ENCODE measurements around the gene TAF4.

TAF4 gene

DNA sequence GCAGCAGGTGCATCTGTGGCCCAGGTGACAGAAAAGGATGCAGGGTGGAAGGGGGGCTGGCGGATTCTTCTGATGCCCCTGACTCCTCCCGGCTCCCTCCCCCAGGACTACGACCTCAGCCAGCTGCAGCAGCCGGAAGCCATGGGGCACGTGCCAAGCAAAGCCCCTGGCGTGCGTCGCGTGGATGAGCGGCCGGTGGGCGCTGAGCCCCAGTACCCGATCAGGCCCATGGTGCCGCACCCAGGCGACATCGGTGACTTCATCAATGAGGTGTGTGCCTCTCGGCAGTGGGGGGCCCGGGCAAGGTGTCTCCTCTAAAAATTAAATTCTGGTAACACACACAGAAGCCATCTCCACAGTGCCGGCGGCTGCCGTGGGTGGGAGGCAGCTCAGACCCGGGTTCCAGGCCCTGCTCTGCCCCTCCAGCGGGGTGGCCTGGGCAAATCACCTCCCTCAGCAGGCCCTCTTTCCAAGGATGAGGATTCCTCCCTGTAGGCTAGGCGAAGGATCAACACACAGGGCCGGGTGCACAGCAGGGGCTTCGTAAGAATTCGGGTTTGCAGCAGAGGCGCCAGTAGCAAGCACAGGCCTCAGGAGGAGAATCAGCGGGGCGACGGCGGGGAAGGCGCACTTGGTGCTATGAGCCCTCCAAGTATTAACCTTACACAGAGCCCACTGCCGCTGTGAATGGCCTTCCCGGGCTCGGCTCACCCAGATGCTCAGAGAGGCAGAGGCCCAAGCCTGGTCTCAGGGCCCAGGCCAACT is 131.5 kb downstream of the TAF4 start:
- TF ChIP-seq, protein P1, sequence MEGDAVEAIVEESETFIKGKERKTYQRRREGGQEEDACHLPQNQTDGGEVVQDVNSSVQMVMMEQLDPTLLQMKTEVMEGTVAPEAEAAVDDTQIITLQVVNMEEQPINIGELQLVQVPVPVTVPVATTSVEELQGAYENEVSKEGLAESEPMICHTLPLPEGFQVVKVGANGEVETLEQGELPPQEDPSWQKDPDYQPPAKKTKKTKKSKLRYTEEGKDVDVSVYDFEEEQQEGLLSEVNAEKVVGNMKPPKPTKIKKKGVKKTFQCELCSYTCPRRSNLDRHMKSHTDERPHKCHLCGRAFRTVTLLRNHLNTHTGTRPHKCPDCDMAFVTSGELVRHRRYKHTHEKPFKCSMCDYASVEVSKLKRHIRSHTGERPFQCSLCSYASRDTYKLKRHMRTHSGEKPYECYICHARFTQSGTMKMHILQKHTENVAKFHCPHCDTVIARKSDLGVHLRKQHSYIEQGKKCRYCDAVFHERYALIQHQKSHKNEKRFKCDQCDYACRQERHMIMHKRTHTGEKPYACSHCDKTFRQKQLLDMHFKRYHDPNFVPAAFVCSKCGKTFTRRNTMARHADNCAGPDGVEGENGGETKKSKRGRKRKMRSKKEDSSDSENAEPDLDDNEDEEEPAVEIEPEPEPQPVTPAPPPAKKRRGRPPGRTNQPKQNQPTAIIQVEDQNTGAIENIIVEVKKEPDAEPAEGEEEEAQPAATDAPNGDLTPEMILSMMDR (IDR thresholded peaks at IDR 0.05; ENCODE audit: borderline replicate concordance, insufficient read depth, low read depth, low read length) = no peak

GRCh38 chr20:61933481-61933950 is 132.2 kb downstream of the TAF4 start:
- TF ChIP-seq, protein P1 (IDR thresholded peaks at IDR 0.05; ENCODE audit: borderline replicate concordance, insufficient read depth, low read depth, low read length) = no peak
- no peak overlapping the region for H3K4me3 ChIP-seq (ENCODE audit: low read depth, low read length)

More for the DNA sequence above, 131.5 kb downstream of the TAF4 start:
- H3K4me3 ChIP-seq (ENCODE audit: low read depth, low read length) = no peak overlapping the region

GRCh38 chr20:61932711-61933480 is 132.8 kb downstream of the TAF4 start:
- H3K4me3 ChIP-seq (ENCODE audit: low read depth, low read length) = no peak overlapping the region
- TF ChIP-seq, protein P1 (IDR thresholded peaks at IDR 0.05; ENCODE audit: borderline replicate concordance, insufficient read depth, low read depth, low read length) = no peak

GRCh38 chr20:61932199-61932592 is 133.5 kb downstream of the TAF4 start:
- TF ChIP-seq, protein P1 (IDR thresholded peaks at IDR 0.05; ENCODE audit: borderline replicate concordance, insufficient read depth, low read depth, low read length) = no peak
- no peak overlapping the region for H3K4me3 ChIP-seq (ENCODE audit: low read depth, low read length)

DNA sequence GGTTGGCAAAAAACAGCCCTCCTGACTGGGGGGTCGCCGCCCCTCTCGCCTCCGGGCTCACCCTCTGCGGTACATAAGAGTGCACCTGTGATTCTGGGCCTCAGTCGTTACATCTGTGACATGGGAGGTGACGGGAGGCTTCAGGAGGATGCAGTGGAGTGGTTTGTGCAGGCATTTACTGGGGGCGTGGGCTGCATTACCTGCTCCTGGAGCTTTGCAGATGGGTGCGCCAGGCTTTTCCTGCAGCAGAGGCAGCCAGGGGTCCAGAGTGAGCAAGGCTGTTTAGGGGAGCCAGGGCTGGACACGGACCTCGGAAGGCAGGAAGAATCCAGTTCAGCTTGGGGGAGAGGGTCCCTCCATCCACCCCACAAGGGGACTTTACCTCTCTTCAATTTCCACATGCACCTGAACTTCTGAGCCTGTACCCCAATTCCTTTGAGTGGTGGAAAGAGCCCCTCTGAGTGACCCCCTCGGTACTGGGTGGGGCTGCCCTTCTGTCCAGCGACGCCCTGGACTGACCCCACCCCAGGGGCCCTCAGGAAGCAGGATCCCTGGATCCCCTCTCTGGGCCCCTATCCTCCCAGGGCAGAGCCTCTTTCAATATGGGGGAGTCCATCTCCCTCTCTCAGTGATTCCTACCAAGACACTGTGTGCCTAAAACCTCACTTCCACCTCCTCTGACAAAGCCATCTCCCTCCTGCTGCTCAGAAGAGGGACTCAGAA is 134.0 kb downstream of the TAF4 start:
- H3K4me3 ChIP-seq (ENCODE audit: low read depth, low read length) = no peak overlapping the region
- TF ChIP-seq, protein P1 (IDR thresholded peaks at IDR 0.05; ENCODE audit: borderline replicate concordance, insufficient read depth, low read depth, low read length) = no peak

DNA sequence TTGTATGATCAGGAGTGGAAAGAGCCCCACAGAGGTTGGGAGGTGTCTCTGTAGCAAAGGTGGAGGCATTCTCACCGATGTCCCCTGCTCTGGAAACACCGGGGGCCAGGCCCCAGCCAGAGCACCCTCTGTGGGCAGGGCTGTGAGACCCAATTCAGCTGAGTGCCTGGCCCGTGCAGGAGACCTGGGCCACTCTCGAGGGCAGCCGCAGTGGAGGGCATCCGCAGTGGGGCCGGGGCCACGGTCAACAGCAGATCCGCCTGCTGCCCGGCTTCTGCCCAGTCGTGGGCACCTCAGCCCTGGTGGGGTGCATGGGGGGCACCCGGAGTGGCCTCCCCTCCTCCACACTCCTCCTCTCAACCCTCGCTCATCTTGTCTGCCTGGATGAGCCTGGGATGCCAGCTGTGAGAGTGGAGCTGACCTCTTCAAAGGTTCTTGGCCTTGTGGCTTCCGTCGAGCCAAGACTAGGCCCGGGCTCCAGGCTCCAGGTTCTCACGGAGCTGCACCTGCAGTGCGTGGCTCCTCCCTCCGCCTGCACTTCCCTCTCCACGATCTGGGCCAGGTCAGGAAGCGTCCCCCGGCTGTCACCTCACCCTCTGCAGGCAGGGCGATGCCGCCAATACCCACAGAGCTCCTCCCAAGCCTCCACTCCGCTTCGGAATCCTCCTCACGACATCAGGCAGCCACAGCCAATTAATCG is 134.8 kb downstream of the TAF4 start:
- TF ChIP-seq, protein P1 (IDR thresholded peaks at IDR 0.05; ENCODE audit: borderline replicate concordance, insufficient read depth, low read depth, low read length) = no peak
- no peak overlapping the region for H3K4me3 ChIP-seq (ENCODE audit: low read depth, low read length)
